ENCODE measurements around the gene OR2B3.

The OR2B3 gene

DNA sequence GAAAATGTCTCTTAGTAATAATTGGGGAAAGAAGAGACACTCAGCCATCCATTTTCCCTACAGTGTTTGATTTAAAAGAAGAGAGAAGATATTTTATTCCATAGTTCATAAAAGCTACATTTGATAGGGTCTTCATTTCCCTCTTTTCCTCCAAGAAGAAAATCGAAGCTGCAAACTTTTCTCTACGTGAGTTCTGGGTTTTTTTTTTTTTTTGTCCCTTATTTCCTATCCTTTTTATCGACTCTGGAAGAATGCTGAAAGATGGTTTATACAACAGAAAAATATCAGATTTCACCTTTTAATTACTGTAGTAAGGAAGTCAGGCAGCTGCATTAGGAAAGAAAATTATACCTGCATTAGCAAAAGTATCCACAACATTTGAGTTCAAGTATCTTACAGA lies 12.1 kb upstream of the OR2B3 start, which contains the start of gene OR2J1:
Gene OR2J1, plus strand, starts transcription at position 301 of the 400 bp plus-strand sequence. CDS start 1,453 bp downstream, outside the sequence.
- TF ChIP-seq, protein P1, sequence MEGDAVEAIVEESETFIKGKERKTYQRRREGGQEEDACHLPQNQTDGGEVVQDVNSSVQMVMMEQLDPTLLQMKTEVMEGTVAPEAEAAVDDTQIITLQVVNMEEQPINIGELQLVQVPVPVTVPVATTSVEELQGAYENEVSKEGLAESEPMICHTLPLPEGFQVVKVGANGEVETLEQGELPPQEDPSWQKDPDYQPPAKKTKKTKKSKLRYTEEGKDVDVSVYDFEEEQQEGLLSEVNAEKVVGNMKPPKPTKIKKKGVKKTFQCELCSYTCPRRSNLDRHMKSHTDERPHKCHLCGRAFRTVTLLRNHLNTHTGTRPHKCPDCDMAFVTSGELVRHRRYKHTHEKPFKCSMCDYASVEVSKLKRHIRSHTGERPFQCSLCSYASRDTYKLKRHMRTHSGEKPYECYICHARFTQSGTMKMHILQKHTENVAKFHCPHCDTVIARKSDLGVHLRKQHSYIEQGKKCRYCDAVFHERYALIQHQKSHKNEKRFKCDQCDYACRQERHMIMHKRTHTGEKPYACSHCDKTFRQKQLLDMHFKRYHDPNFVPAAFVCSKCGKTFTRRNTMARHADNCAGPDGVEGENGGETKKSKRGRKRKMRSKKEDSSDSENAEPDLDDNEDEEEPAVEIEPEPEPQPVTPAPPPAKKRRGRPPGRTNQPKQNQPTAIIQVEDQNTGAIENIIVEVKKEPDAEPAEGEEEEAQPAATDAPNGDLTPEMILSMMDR (IDR thresholded peaks at IDR 0.05; ENCODE audit: insufficient read depth, low read depth, low read length, missing control alignments): no peak
- no peak within 1 kb of the TSS for H3K4me3 ChIP-seq (ENCODE audit: low read depth, low read length)
- no peak for DNase-seq (ENCODE audit: low read depth)

DNA sequence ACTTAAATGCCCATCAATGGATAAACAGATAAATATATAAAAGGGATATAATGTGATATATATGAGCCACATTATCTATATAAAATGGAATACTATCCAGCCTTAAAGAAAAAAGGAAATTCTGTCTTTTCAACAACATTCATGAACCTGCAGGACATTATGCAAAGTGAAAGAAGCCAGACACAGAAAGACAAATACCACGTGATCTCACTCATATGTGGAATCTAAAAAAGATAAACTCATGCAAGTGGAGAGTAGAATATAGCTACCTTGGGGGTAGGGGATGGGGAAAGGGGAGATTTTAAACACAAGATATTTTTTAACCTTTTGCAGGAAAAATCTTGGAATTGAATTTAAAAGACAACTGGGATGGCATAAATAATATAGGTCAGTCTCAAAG lies 10.7 kb upstream of the OR2B3 start:
- no peak overlapping the region for H3K4me3 ChIP-seq (ENCODE audit: low read depth, low read length)
- no peak for DNase-seq (ENCODE audit: low read depth)
- TF ChIP-seq, protein P1 (IDR thresholded peaks at IDR 0.05; ENCODE audit: insufficient read depth, low read depth, low read length, missing control alignments): no peak

DNA sequence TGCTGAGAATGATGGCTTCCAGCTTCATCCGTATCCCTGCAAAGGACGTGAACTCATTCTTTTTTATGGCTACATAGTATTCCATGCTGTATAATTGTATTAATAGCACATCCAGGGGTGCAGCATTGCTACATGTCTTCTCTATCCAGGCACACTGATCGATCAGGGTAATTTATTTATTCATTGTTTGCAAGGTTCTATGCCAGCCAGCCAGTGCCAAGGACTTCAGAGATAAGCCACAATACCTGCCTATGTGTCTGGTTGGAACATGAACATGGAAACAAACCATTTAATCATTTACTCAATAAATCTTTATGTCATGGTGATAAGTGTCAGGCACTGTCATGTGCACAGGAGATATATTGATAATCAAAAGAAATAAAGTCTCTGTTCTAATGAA lies 5.8 kb upstream of the OR2B3 start:
- TF ChIP-seq, protein P1 (IDR thresholded peaks at IDR 0.05; ENCODE audit: insufficient read depth, low read depth, low read length, missing control alignments): no peak
- DNase-seq (ENCODE audit: low read depth): no peak

DNA sequence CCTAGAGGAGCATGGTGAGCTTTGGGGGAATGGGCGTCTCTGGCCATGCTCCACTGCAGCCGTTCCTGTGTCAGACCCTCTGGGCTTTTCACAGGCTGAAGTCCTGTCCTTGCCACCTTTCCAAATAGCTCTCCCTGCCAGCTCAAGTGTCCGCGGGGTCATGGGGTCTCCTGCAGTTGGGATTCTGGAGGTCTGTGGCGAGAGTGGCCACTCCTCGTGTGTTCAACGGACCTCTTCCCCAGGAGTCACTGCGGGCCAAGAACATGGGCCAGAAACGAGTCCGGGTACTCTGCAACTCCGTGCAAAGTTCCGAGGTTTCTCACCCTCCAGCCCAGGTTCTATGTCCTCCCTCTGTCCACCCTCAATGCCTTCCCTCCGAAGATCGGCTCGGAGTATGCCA lies 4.7 kb downstream of the OR2B3 start:
- TF ChIP-seq, protein P1 (IDR thresholded peaks at IDR 0.05; ENCODE audit: insufficient read depth, low read depth, low read length, missing control alignments): no peak
- DNase-seq (ENCODE audit: low read depth): no peak
- no peak overlapping the region for H3K4me3 ChIP-seq (ENCODE audit: low read depth, low read length)

More for the DNA sequence above, 5.8 kb upstream of the OR2B3 start:
- no peak overlapping the region for H3K4me3 ChIP-seq (ENCODE audit: low read depth, low read length)

DNA sequence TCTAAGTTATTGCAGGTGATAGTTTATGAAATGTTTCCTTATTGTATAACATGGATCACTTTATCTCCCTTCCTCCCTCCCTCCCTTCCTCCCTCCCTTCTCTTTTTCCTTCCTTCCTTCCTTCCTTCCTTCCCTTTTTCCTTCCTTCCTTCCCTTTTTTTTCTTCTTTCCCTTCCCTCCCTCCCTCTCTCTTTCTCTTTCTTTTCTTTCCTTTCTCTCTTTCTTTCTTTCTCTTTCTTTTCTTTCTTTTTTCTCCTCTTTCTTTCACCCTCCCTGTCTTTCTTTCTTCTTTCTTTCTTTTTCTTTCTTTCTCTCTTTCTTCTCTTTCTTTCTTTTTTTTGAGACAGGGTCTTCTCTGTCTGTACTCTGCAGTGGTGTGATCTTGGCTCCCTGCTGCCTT lies 5.8 kb downstream of the OR2B3 start:
- H3K4me3 ChIP-seq (ENCODE audit: low read depth, low read length): no peak overlapping the region
- TF ChIP-seq, protein P1 (IDR thresholded peaks at IDR 0.05; ENCODE audit: insufficient read depth, low read depth, low read length, missing control alignments): no peak
- no peak for DNase-seq (ENCODE audit: low read depth)

DNA sequence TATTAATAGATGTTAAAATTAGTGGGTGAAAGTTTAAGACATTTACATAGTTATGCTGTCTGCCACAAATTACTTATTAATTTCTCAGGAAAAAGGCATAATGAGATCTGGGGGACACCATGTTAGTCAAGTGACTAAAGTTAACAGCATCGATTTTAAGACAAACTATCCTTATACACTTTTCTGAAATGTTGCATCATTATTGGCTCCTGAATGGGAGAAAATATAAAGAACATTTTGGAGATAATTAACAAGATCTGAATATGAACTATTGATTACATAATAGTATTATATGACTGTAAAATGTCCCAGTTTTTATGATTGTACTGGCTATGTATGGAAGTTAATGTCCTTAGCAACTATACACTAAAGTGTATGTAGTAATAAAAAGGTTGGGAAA lies 7.9 kb downstream of the OR2B3 start:
- TF ChIP-seq, protein P1 (IDR thresholded peaks at IDR 0.05; ENCODE audit: insufficient read depth, low read depth, low read length, missing control alignments): no peak

More for the DNA sequence above, 7.9 kb downstream of the OR2B3 start:
- H3K4me3 ChIP-seq (ENCODE audit: low read depth, low read length): no peak overlapping the region
- no peak for DNase-seq (ENCODE audit: low read depth)

Data from GM12865 (cell line).